Lower lobe of right lung (tissue), 2 donors: ENCODE measurements around the gene RBM3. TPM values are rescaled to one million over a fixed set of nuclear protein-coding genes. Genes with fewer than 3 reads are reported as not detected.

Source experiments
- ATAC-seq, 2 donors: fragments of 200-7000 bp; cut with Tn5 transposase; one replicate each; pipeline ENCODE4 v1.9.1; 2020 to 2022; ENCODE audit warnings: mild to moderate bottlenecking in 2 of 2, moderate library complexity in 2 of 2
- DNase-seq: peaks from one replicate; pipeline ENCODE4 v3.0.0-alpha.2; 2020
- H3K27ac ChIP-seq: fragments of 200-600 bp; one replicate; pipeline ENCODE4 v1.8.0; 2022
- H3K27me3 ChIP-seq: fragments of 200-600 bp; one replicate; pipeline ENCODE4 v1.8.0; 2022; ENCODE audit warnings: low read depth
- H3K36me3 ChIP-seq: fragments of 200-600 bp; one replicate; pipeline ENCODE4 v1.8.0; 2022; ENCODE audit warnings: mild to moderate bottlenecking
- H3K4me1 ChIP-seq: fragments of 200-600 bp; one replicate; pipeline ENCODE4 v1.8.0; 2022
- H3K4me3 ChIP-seq: fragments of 200-600 bp; one replicate; pipeline ENCODE4 v1.8.0; 2022; ENCODE audit warnings: mild to moderate bottlenecking
- H3K9me3 ChIP-seq: fragments of 200-600 bp; one replicate; pipeline ENCODE4 v1.8.0; 2022
- intact Hi-C: fragments of 100-400 bp; cut with DNase I; formaldehyde crosslinking; loops from one replicate; pipeline ENCODE4 v1.11.0; 2022
- total RNA-seq: library from RNA; stranded (reverse); fragmentation: NEBNext Ultra II Directional; extraction: Animal tissue kit (Norgen Biotek cat#: 25700); gene quantifications from one replicate; pipeline ENCODE4 v1.2.1, GENCODE V29; 2021
- TF ChIP-seq, protein P1 (sequence below): fragments of 200-600 bp; IDR thresholded peaks from one replicate; pipeline ENCODE4 v1.8.0; 2022; ENCODE audit warnings: antibody characterized with exemption, mild to moderate bottlenecking
- donor health status: DM: no; HTN: yes; CAD: no; lungs with severe emphysema.

The RBM3 gene
- total RNA-seq, 1 donor from 2014 or later, result 157 TPM

DNA sequence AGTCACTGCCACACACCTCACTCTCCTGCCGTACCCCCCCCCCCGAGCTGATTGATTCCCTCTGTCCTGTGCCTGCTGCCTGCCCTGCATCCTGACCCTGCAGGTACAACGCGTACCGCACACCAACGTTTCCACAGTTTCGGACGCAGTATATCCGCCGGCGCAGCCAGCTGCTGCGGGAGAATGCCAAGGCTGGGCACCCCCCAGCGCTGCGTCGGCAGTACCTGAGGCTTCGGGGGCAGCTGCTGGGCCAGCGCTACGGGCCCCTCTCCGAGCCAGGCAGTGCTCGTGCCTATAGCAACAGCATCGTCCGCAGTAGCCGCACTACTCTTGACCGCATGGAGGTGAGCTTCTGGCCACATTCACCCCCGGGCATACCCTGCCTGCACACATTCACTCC is 24.3 kb downstream of the RBM3 start:
- DNase-seq (no peak), ATAC-seq (no peak)
- Histone ChIP-seq H3K9me3 (no peaks in the 10 kb centered on the region), H3K4me3 (peak overlapping the region; percentile 64), H3K36me3 (peaks cover 49% of the 10 kb centered on the region), H3K4me1 (no peaks in the 10 kb centered on the region), H3K27ac (peak overlapping the region; percentile 98), H3K27me3 (no peaks in the 10 kb centered on the region)
- TF ChIP-seq, protein P1, sequence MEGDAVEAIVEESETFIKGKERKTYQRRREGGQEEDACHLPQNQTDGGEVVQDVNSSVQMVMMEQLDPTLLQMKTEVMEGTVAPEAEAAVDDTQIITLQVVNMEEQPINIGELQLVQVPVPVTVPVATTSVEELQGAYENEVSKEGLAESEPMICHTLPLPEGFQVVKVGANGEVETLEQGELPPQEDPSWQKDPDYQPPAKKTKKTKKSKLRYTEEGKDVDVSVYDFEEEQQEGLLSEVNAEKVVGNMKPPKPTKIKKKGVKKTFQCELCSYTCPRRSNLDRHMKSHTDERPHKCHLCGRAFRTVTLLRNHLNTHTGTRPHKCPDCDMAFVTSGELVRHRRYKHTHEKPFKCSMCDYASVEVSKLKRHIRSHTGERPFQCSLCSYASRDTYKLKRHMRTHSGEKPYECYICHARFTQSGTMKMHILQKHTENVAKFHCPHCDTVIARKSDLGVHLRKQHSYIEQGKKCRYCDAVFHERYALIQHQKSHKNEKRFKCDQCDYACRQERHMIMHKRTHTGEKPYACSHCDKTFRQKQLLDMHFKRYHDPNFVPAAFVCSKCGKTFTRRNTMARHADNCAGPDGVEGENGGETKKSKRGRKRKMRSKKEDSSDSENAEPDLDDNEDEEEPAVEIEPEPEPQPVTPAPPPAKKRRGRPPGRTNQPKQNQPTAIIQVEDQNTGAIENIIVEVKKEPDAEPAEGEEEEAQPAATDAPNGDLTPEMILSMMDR, result no peak
- intact Hi-C loops, result no loop called here

DNA sequence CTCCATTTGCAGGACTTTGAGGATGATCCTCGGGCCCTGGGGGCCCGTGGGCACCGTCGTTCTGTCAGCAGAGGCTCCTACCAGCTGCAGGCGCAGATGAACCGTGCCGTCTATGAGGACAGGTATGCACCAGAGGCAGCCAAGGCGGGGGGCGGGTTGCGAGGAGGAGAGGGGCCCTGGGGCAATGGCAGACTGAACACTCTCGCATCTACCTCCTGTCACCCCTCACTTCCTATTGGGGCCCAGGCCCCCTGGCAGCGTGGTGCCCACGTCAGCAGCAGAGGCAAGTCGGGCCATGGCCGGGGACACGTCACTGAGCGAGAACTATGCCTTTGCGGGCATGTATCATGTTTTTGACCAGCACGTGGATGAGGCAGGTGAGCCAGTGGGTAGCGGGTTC is 25.1 kb downstream of the RBM3 start:
- no peak for ATAC-seq
- TF ChIP-seq, protein P1, result no peak

DNA sequence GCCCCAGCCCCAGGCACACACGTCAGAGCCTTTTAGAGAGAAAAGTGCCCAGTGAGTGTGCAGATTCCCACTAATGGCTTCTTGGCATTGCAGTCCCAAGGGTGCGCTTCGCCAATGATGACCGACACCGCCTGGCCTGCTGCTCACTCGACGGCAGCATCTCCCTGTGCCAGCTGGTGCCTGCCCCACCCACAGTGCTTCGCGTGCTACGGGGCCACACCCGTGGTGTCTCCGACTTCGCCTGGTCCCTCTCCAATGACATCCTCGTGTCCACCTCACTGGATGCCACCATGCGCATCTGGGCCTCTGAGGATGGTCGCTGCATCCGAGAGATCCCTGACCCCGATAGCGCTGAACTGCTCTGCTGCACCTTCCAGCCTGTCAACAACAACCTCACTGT is 25.9 kb downstream of the RBM3 start:
- H3K4me1 ChIP-seq, result no peaks in the 10 kb centered on the region
- intact Hi-C loops, result no loop called here
- no peaks in the 10 kb centered on the region for H3K27me3 ChIP-seq
- TF ChIP-seq, protein P1, result no peak
- no peak for DNase-seq
- no peaks in the 10 kb centered on the region for H3K9me3 ChIP-seq
- peaks cover 65% of the 10 kb centered on the region for H3K36me3 ChIP-seq
- no peak overlapping the region for H3K4me3 ChIP-seq
- no peak overlapping the region for H3K27ac ChIP-seq
- ATAC-seq, result no peak

More for the DNA sequence above, 25.1 kb downstream of the RBM3 start:
- intact Hi-C loops, result no loop called here
- no peaks in the 10 kb centered on the region for H3K27me3 ChIP-seq
- H3K4me1 ChIP-seq, result no peaks in the 10 kb centered on the region
- no peak for DNase-seq
- H3K27ac ChIP-seq, result no peak overlapping the region
- H3K9me3 ChIP-seq, result no peaks in the 10 kb centered on the region
- H3K36me3 ChIP-seq, result peaks cover 56% of the 10 kb centered on the region
- no peak overlapping the region for H3K4me3 ChIP-seq

DNA sequence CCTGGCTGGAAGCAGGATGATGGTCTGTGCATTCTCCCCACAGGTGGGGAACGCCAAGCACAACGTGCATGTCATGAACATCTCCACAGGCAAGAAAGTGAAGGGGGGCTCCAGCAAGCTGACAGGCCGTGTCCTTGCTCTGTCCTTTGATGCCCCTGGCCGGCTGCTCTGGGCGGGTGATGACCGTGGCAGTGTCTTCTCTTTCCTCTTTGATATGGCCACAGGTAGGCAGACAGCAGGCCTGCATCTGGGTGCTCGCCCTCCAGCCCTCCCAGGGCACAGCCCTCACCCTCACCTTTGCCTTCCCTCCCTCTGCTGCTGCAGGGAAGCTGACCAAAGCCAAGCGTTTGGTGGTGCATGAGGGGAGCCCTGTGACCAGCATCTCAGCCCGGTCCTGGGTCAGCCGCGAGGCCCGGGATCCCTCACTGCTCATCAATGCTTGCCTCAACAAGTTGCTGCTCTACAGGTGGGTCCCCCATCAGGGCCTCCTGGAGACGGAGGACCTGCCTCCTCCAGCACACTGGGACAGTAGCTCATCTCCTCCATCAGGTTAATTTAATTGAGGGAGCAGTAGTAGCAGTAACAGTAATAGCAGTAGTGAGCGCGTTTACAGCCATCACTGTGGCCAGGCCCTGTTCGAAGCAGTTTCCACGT is 27.6 kb downstream of the RBM3 start:
- H3K4me1 ChIP-seq, result no peaks in the 10 kb centered on the region
- H3K9me3 ChIP-seq, result no peaks in the 10 kb centered on the region
- TF ChIP-seq, protein P1, result no peak
- intact Hi-C loops, result no loop called here
- no peak overlapping the region for H3K4me3 ChIP-seq
- no peak overlapping the region for H3K27ac ChIP-seq
- H3K36me3 ChIP-seq, result peaks cover 65% of the 10 kb centered on the region
- H3K27me3 ChIP-seq, result no peaks in the 10 kb centered on the region
- ATAC-seq, result no peak
- DNase-seq, result no peak

DNA sequence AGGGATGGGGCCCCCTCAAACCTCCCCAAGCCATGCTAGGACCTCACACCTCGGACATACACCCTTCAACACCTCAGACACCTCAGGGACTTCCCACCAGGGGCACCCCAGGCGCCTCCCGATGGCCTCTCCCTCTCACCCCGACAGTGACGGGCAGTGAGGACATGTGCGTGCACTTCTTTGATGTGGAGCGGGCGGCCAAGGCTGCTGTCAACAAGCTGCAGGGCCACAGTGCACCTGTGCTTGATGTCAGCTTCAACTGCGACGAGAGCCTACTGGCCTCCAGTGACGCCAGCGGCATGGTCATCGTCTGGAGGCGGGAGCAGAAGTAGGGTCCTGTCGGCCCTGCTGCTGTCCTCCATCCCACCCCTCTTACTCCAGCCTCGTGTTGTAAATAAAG is 30.4 kb downstream of the RBM3 start:
- no peaks in the 10 kb centered on the region for H3K9me3 ChIP-seq
- H3K36me3 ChIP-seq, result peaks cover 53% of the 10 kb centered on the region
- TF ChIP-seq, protein P1, result no peak
- no peak overlapping the region for H3K4me3 ChIP-seq
- intact Hi-C loops, result no loop called here
- no peaks in the 10 kb centered on the region for H3K4me1 ChIP-seq
- ATAC-seq (no peak), DNase-seq (no peak)
- H3K27me3 ChIP-seq, result no peaks in the 10 kb centered on the region
- H3K27ac ChIP-seq, result no peak overlapping the region
